SU-DHL-6 (cell line): ENCODE measurements around the gene OR5A2.

ENCODE experiments used
- EZH2phosphoT487 ChIP-seq: fragments of 200-600 bp; sonication (generic), shearing (Covaris generic); conservative IDR thresholded peaks from 2 replicates; pipeline ENCODE4 v1.6.1; 2018; ENCODE audit warnings: mild to moderate bottlenecking, antibody characterized with exemption, low read length, moderate library complexity, mixed read lengths
- TF ChIP-seq, protein P1 (sequence below): fragments of 200-600 bp; sonication (generic); IDR thresholded peaks from one replicate; pipeline ENCODE4 v1.5.1; 2017; ENCODE audit warnings: antibody characterized with exemption, mild to moderate bottlenecking, low read length, moderate library complexity; ENCODE audit not compliant: insufficient read depth, poor library complexity, severe bottlenecking

DNA sequence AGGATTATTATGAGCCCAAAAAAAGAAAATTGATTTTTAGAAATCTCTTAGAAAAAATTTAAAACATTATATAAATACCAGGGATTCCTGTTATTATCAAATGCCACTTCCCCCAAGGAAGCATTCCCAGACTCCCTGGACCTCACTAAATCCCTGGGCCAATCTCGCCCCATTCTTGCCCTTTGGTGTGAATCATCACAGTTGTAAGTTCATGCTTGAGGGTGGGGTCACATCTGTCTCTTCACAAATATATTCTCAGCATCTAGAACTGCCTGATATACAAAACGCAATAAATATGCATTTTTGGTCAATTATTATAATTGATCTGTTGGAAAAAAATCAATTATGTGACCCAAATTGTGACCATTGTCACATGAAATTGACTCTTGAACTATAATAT, 22.3 kb upstream of the OR5A2 start:
- TF ChIP-seq, protein P1, sequence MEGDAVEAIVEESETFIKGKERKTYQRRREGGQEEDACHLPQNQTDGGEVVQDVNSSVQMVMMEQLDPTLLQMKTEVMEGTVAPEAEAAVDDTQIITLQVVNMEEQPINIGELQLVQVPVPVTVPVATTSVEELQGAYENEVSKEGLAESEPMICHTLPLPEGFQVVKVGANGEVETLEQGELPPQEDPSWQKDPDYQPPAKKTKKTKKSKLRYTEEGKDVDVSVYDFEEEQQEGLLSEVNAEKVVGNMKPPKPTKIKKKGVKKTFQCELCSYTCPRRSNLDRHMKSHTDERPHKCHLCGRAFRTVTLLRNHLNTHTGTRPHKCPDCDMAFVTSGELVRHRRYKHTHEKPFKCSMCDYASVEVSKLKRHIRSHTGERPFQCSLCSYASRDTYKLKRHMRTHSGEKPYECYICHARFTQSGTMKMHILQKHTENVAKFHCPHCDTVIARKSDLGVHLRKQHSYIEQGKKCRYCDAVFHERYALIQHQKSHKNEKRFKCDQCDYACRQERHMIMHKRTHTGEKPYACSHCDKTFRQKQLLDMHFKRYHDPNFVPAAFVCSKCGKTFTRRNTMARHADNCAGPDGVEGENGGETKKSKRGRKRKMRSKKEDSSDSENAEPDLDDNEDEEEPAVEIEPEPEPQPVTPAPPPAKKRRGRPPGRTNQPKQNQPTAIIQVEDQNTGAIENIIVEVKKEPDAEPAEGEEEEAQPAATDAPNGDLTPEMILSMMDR: no peak
- no peak for TF ChIP-seq EZH2phosphoT487
